GM12873 (cell line): ENCODE results near the gene SCLY.

ENCODE experiments used
- TF ChIP-seq, protein P1 (sequence below): IDR thresholded peaks from 2 replicates; pipeline ENCODE4 v1.5.1; 2012; ENCODE audit warnings: low read depth, mild to moderate bottlenecking, moderate library complexity, low read length, control low read depth; ENCODE audit not compliant: insufficient read depth; ENCODE audit errors: missing control alignments

The SCLY gene

DNA sequence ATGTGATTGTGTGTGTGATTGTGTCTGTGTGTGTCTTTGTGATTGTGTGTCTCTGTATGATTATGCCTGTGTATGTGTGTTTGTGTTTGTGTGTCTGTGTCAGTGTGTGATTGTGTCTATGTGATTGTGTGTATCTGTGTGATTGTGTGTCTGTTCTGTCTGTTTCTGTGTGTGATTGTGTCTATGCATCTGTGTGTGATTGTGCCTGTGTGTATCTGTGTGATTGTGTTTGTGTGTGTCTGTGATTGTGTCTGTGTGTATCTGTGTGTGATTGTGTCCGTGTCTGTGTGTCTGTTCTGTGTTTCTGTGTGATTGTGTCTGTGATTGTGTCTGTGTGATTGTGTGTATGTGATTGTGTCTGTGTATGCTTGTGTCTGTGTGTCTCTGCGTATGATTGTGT is 65.5 kb downstream of the SCLY start:
- TF ChIP-seq, protein P1, sequence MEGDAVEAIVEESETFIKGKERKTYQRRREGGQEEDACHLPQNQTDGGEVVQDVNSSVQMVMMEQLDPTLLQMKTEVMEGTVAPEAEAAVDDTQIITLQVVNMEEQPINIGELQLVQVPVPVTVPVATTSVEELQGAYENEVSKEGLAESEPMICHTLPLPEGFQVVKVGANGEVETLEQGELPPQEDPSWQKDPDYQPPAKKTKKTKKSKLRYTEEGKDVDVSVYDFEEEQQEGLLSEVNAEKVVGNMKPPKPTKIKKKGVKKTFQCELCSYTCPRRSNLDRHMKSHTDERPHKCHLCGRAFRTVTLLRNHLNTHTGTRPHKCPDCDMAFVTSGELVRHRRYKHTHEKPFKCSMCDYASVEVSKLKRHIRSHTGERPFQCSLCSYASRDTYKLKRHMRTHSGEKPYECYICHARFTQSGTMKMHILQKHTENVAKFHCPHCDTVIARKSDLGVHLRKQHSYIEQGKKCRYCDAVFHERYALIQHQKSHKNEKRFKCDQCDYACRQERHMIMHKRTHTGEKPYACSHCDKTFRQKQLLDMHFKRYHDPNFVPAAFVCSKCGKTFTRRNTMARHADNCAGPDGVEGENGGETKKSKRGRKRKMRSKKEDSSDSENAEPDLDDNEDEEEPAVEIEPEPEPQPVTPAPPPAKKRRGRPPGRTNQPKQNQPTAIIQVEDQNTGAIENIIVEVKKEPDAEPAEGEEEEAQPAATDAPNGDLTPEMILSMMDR: no peak

DNA sequence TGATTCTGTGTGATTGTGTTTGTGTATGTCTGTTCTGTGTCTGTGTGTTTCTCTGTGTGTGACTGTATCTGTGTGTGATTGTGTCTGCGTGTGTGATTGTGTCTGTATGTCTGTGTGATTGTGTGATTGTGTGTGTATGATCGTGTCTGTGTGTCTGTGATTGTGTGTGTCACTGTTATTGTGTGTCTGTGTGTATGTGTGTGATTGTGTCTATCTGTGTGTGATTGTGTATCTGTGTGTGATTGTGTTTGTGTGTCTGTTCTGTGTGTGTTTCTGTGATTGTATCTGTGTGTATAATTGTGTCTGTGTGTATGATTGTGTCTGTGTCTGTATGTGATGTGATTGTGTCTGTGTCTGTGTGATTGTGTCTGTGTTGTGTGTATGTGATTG is 66.0 kb downstream of the SCLY start:
- TF ChIP-seq, protein P1: no peak

DNA sequence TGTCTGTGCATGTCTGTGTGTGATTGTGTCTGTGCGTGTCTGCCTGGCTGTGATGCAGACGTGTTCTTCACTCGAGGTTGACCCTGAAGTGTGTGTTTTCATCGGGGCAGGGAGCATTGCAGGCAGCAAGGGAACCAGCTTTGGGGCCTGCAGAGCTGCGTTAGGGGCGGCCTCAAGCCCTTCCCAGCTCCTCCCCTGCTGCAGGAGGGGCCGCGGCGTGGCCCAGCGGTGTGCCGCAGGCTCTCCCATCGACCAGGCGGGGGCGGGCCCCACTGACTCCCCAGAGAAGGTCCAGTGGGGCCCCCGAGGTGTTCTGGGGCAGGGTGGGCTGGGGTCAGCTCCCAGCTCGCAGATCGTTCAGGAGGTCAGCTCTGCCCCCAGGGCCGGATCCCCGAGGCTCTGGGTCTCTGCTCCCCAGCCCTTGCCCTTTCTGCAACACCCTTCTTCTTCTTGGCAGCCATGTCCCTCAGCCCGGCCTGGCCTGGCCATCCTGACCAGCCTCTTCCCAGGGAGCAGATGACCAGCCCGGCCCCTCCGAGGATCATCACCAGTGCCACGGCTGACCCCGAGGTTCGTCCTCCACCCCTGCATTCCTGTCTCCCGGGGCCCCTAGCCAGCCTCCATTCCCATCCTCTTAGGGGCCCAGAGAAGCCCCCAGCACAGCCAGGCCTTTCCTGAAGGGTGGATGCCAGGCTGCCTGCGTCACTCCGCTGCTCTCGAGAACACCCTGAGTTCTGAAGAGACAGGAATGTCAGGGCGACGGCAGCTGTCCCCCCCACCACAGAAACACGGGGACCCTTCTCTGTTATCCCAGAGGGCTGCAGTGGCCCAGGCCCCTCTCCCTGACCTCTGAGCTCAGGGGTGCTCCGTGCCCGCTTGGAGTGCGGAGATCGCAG is 66.6 kb downstream of the SCLY start:
- TF ChIP-seq, protein P1: no peak

DNA sequence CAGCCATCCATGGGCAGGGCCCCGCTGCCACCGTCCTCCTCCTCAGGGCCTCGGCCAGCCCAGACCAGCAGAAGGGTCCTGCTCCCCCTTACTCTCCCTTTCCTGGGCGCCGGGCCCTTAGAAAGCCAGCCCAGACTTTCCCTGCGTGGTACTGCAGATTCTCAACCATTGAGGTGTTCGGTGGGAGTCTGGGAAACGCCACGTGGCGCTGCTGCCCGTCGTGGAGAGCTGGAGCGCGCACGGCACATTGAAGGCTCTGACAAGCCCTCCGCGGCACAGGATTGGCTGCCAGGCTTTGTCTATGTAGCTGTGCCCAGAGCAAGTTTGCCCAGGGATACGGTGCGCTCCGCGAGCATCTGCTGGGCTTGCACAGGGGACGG is 67.2 kb downstream of the SCLY start:
- TF ChIP-seq, protein P1: no peak

DNA sequence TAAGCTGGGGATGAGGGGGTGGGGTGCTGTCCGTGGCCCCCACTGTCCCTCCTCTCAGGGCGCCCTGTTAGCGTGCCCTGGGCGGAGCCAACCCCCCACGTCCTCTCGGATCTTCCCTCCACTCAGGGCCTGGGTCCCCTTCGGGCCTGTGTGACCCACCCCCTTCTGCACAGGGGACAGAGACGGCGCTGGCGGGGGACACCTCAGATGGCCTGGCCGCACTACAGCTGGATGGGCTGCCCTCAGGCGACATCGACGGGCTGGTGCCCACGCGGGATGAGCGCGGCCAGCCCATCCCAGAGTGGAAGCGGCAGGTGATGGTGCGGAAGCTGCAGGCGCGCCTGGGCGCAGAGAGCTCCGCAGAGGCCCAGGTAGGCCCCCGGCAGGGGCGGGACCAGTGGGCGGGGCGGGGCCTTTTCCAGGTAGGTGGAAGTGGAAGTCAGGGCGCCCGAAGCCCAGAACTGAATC is 67.8 kb downstream of the SCLY start:
- TF ChIP-seq, protein P1: no peak

DNA sequence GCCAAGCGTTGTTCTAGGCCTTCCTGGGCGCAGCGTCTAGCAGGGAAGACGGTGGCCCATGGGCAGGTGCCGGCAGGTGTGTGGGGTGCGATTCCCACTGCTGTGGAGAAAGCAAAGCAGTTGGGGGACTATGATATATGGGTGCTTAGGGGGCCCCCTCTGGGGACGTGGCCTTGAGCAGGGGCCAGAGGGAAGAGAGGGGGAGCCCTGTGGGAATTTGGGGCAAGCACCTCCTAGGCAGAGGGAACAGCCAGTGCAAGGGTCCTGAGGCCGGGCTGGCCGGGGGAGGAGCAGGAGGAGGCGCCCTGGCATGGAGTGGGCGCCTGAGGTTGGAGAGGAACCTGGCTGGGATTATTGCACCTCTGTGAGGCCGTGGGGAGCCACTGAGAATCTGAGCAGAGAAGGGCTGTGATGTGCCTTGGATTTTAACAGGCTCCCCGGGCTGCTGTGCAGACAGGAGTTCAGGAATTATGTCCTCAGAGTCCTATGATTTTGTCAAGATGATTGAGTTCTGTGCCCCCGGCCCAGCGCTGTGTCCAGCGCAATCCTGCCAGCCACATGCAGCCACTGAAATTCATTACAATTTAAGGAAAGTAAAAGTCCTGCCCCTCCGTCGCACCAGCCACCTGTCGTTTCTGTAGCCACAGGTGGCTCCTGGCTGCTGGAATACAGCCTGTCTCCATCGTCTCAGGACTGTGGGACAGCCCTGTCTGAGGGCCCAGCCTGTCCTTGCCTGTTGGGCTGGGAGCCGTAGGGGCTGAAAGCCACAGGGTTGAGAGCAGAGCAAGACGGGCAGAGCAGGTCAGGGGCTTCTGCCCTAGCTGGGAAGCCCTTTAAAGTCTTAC is 68.6 kb downstream of the SCLY start:
- TF ChIP-seq, protein P1: no peak

DNA sequence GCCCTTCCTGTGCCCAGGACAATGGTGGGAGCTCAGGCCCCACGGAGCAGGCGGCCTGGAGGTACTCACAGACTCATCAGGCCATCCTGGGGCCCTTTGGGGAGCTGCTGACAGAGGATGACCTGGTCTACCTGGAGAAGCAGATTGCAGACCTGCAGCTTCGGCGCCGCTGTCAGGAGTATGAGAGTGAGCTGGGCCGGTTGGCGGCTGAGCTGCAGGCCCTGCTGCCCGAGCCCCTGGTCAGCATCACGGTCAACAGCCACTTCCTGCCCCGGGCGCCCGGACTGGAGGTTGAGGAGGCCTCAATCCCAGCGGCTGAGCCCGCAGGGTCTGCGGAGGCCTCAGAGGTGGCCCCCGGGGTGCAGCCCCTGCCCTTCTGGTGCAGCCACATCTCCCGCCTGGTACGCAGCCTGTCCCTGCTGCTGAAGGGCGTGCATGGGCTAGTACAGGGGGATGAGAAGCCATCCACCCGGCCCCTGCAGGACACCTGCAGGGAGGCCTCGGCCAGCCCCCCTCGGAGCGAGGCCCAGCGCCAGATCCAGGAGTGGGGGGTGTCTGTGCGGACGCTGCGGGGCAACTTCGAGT is 69.4 kb downstream of the SCLY start:
- TF ChIP-seq, protein P1: no peak
